NCI-H69 (cell line): ENCODE data around the gene NT5C3A.

Source experiments
- DNase-seq: peaks from one replicate; lab custom pipeline; 2025; lab: John Stamatoyannopoulos, UW

NT5C3A gene

DNA sequence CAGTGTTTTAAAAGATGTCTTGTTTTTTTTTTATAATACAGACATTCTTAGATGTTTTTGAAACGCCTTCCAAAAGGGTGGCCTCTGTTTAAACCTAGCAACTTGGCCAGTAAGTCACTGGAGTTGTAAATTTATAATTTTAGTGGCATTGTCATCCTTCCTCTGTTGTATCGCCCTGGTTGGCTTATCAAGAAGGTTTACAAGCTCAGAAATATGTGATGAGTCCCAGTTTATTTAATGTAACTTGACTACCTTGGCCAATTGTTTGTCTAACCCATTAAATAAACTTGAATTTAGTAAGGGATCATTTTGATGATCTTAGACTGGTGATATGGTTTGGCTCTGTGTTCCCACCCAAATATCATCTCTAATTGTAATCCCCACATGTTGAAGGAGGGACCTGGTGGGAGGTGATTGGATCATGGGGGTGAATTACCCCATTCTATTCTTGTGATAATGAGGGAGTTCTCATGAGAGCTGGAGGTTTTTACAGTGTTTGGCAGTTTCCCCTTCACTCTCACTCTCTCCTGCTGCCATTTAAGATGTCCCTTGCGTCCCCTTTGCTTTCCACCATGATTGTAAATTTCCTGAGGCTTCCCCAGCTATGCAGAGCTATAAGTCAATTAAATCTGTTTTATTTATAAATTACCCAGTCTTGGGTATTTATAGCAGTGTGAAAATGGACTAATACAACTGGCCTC, 13.4 kb upstream of the NT5C3A start:
- no peak for DNase-seq

DNA sequence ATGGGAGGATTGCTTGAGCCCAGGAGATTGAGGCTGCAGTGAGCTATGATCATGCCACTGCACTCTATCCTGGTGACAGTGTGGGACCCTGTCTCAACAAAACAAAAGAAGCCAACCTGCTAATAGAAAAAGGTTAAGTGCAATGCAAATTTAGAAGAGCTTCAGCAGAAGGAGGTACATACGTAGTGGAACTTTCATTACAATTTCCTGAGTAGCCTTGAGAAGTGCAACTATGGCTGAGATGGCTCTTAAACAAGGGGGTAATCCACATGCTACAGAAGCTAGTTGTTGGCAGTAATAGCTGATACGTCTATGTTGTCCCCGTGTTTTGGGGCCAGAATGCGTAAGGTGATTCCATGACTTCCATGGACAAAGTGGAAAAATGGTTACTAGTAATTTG, 10.7 kb upstream of the NT5C3A start:
- DNase-seq, result no peak

DNA sequence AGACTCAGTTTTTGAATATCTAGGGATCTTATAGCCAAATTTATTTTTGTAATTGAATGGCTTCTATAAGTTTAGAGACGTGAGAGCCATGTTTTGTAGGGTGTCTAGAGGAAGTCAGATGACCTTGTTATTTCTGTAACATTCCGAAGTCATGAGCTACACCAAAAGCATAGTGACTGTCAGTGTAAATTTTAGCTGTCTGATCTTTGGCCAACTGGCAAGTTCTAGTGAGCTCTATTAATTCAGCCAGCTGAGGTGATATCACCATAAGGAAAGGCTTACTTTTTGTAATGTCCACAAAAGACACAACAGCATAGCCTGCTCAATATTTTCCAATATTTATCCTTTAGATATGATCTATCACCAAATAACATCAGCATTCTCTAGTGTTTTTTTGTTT, 9.9 kb upstream of the NT5C3A start:
- no peak for DNase-seq

DNA sequence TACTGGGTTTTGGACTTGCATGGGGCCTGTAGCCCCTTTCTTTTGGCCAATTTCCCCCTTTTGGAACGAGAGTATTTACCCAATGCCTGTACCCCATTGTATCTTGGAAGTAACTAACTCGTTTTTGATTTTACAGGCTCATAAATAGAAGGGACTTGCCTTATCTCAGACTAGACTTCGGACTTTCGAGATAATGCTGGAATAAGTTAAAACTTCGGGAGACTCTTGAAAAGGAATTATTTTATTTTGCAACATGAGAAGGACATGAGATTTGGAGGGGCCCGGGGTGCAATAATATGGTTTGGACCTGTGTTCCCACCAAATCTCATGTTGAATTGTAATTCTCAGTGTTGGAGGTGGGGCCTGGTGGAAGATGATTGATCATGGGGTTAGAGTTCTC, 8.3 kb upstream of the NT5C3A start:
- no peak for DNase-seq

DNA sequence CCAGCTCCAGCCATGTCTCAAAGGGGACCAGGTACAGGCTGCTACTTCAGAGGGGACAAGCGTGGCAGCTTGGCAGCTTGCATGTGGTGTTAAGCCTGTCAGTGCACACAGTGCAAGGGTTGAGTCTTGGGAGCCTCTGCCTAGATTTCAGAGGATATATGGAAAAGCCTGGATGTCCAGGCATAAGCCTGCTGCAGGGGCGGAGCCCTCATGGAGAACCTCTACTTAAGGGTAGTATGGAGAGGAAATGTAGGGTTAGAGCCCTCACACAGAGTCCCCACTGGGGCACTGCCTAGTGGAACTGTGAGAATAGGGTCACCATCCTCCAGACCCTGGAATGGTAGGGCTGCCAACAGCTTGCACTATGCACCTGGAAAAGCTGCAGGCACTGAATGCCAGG, 7.7 kb upstream of the NT5C3A start:
- DNase-seq, result no peak

DNA sequence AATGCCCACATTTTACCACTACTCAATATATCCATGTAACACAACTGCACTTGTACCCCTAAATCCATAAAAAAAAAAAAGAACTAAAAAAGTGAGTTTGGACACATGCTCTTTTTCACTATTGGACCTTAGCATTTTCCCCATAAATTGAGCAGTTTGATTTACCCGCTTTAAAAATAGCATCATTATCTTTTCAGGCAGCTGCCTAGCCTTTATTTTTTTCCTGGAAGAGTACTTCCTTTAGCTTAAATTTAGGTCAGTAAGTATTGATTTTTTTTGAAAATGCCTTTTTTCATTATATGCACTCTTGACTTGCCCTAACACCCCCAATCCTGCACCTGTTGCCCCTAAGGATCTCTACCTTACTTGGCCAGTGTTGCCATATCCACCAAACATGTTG, 5.3 kb upstream of the NT5C3A start:
- DNase-seq, result no peak

DNA sequence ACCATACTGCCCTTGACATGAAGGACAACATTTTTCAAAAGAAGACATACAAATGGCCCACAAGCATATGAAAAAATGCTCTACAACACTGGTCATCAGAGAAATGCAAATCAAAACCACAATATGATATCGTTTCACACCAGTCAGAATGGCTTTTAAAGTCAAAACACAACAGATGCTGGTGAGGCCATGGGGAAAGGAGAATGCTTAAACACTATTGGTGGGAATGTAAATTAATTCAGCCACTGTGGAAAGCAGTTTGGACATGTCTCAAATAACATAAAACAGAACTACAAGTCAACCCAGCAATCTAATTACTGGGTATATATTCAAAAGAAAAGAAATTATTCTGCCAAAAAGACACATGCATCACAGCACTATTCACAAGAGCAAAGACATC, 4.2 kb upstream of the NT5C3A start:
- DNase-seq, result peak; percentile 49

DNA sequence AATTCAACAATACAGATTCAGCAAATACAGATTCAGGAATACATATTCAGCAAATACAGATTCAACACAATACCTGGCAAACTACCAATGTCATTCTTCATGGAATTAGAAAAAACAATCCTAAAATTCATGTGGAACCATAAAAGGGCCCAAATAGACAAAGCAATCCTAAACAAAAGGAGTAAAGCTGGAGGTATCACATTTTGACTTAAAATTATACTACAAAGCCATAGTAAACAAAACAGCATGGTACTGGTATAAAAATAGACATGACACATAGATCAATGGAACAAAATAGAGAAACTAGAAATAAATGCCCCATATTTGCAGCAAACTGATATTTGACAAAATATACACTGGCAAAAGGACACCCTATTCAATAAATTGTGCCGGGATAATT, 3.4 kb upstream of the NT5C3A start:
- DNase-seq, result no peak

DNA sequence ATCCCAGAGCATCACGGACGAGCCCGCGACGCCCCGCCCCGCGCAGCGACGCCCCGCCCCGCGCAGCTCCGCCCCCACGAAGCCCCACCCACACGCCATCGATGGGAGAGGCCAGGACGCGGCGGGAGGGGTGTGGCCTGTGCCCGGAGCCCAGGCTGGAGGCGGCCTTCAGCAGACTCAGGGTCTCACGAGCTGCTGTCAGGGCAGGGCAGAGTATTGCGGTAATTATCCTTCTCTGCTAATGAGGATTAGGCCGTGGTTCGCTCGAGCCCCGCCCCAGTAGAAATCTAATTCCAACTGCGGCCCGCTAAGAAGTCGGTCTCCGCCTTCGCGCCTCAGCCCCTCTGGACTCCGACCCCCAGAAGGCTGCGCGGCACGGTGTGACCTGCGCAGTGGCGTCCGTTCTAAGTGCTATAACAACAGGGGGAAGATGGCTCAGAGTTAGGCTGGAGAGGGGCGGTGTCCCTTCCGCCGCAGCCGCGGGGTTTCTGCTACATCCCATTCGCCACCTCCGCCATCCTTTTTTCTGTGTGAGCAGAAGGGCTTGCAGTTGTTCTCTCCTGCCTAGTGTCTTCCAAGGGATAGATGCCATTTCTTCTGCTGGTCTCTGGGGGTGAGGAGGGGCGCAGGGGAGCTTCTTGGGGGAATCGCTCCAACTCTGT, 337 bp upstream of the NT5C3A start:
- peak; percentile 98 for DNase-seq

DNA sequence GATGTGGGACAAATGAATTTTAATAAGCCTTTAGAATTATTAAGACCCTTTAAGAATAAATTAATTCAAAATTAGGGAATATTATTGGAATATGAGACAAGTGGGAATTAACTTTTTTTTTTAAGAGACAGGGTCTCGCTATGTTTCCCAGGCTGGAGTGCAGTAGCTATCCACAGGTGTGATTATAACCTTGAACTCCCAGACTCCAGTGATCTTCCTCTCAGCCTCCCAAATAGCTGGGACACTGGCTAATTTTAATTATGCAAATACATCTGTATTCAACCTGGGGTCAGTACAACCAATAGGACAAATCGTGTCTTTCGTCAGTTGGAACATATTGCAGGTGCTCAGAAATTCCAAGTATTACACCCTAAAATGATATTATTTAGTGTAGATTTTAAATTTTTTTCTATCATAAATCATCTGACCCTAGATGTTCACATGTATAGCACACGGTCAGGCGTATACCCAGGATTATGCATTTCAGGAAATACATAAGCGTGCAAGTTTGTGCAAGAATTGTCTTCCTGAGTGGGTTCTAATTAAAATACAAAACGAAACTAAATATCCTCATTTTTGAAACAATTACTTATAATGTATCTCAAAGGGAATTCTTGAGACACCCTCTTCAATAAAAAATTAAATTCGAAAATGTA, 1.2 kb downstream of the NT5C3A start:
- DNase-seq, result peak; percentile 38

DNA sequence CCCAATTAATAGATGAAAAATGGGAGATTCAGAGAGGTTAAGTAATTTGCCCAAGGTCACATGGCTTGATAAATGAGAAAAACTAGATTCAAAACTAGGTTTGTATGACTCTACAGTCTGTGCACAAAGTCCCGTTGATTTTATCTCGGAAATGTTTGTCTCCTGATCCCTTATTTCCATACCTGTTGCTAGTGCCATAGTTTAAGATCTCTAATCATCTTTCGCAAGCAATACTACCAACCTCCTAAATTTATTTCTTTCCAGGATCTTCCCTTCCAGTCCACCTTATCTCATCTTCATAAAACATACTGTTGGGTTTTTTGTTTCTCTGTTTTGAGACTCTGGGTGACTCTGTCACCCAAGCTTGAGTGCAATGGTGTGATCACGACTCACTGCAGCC, 2.9 kb downstream of the NT5C3A start:
- no peak for DNase-seq

DNA sequence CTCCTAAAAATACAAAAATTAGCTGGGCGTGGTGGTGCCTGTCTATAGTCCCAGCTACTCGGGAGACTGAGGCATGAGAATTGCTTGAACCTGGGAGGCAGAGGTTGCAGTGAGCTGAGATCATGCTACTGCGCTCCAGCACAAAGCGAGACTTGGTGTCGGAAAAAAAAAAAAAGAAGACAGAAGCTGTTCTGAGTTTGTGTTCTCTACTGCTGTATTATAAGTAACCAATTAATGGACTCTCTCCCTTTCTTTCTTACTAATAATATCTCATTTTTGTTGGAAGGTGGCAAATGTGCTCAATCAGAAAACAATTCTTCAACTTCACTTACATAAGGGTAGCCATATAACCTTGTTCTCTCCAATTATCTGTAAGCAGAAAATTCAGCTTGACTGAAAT, 7.4 kb downstream of the NT5C3A start:
- no peak for DNase-seq

DNA sequence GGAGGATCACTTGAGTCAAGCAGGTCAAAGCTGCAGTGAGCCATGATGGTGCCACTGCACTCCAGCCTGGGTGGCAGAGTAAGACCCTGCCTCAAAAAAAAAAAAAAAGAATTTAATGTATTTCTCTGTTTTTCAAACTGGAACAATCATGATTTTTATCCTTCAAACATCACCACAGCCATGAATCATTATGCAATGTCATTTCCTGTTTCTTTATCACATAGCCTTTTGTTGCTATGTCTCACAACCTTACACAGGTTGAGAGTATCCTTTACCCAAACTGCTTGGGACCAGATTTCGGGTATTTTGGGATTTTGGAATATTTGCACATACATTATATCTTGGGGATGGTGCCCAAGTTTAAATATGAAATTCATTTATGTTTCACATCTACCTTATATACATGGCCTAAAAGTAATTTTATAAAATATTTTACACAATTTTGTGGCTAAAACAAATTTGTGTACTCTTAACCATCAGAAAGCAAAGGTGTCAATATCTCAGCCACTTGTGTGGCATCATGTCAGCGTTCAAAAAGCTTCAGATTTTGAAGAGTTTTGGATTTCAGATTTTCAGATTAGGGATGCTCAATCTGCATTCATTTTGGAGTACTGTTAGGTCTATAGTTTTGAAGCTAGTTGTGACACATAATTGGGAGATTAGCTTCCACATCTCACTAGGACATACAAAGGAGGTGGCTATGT, 8.2 kb downstream of the NT5C3A start:
- no peak for DNase-seq

DNA sequence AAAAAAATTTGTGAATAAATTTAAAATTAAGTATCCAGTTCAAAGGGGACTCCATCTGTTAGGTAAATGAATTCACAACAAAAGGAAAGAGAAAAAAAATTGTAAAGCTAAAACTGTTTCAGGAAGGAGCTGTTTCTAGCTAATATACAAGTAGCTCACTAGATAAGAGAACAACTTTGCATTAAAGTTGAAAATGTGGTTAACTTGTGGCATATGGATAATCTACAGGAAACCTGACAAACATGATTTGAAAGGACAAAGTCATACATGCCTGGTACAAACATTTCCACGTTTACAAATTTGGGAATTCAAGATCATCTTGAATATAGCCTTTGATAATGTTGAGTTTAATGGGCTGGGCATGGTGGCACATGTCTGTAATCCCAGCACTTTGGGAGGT, 8.9 kb downstream of the NT5C3A start:
- no peak for DNase-seq

DNA sequence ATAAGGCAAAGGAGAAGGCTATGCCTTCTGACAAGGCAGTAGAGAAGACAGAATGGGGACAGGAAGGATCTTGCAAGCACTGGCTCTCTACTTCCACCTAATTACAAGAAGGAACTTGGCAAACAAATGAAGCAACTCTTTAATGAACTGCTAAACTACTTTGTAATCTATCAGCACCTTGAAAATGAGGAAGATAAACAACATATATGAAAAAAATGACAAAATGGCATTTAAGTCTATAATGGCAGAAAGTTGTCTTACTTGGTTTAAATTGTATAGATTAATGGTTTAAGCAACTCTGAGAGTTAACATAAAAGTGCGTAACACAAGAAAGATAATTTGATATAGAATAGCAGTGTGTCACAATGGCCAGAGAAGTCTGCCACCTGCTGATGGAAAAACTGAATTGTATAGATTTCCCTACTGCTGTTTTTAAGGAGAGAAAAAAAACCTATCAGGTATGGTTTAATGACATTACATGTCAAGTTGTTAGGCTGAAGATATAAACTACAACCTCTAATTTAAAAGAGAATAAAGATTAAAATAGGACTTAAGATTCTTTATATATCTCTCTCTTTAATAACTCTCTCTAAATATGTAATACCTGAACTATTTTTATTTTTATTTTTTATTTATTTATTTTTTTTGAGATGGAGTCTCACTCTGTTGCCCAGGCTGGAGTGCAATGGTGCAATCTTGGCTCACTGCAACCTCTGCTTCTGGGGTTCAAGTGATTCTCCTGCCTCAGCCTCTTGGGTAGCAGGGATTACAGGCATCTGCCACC, 11.8 kb downstream of the NT5C3A start:
- peak; percentile 65 for DNase-seq

DNA sequence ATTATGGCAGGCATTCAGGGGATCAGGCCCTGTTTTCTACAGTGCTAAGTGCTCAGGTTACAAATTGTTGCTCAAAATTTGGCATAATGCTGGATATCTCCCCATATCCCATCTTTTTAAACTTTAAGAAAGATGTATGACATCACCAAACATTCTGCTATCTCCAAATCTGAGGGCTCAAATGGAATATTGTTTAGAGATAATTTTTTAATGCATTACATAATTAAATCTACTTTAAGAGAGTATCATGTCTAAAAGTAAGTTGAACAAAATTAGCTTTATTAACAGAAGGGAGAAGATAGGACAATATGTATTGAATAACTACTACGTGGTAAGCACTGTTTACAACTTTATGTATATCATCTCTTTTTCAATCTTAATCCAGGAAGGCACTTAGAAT, 13.9 kb downstream of the NT5C3A start:
- DNase-seq, result no peak

DNA sequence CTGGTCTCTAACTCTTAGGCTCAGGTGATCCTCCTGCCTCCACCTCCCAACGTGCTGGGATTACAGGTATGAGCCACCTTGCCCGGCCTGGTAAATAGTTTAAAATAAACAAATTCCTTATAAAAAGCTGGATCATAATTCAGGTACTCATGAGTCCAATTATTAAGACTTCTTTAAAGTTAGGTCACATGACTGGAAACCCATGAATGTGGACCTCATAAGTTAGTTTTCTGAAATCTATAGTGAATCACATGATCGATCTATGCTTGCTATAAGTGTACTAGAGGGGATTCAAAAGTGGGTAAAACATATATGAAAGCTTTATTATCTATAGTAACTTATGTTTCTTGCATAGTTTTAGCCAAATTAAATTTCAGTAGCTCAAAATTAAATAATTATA, 14.3 kb downstream of the NT5C3A start:
- no peak for DNase-seq

DNA sequence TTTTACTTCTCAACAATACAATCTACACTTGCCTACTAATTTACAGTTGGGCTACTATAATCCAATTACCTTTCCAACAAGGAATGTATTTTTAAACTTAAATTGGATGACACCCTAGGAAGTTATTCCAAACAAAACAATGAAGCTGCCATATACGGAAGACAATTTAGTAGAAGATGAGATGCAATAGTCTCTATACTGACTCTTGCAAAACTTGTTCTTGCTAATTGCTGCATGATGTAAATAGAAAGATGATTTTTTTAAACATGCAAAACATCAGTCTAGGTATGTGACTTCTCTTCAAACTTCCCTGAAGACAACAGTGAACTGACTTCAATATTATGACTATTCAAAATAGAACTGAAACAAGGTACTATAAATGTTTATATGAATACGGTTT, 17.6 kb downstream of the NT5C3A start:
- DNase-seq, result no peak

DNA sequence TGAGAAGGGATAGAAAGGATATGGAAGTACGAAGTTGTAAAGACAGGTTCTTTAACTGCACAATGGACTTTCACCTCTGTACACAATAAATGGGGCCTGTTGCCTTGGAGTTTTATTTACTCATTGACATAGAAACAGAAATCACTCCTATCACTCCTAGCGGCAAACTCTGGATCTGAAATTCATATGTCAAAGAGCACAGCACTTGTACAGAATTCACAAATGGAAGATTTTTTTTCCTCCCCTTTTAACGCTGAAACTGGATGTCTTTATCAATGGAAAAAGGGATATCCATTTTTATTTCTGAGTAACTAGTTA, 18.2 kb downstream of the NT5C3A start:
- DNase-seq, result peak; percentile 66

DNA sequence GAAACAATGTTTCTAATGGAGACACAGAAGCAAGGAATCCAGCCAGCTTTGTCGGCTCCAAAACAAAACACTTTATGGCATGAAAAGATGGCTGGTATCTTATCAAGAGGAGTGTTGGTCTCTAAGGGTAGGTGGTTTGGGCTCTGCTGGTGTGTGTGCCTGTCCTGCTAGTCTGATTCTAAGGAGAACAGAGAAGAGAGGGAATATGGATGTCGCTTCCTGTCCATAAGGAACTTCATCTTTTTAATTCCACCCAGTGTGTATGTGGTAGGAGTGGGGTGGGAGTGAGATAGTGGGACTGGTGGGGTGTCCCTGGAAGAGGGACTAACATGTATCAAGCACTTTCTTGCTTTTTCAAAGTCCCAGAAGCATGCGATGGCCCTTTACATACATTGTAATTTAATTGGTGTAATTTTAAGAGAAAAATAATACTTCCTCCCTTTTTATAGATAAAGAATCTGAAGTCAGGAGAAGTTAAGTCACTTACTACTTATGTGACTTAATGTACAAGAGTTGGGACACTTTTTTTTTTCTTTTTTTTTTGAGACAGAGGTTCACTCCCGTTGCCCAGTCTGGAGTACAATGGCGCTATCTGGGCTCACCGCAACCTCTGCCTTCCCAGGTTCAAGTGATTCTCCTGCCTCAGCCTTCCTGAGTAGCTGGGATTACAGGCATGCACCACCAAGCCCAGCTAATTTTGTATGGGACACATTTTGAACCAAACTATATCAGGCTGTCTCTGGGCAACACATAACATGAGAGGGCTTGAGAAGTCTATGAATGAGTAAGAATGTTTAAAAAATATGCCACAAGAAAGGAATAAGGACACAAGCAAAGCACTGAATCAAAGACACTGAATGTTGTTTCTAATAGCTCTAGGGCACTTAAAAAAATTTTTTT, 18.8 kb downstream of the NT5C3A start:
- DNase-seq, result peak; percentile 9
